Progenitor cell of endocrine pancreas (in vitro differentiated cells): Measurements from ENCODE around the gene HLA-DMA. TPM values are rescaled to one million over a fixed set of nuclear protein-coding genes. Genes with fewer than 3 reads are reported as not detected.
"Not testable (repeated sequence)": the region's sequence is repeated elsewhere in the genome, so short reads cannot be mapped to it uniquely, and the experiment has no call there.

ENCODE experiments used
- DNase-seq: peaks from one replicate; pipeline ENCODE4 v3.0.0; 2021; ENCODE audit warnings: low spot score; ENCODE audit not compliant: unreplicated experiment
- H3K27ac Mint-ChIP-seq: 2 replicates; pipeline ENCODE4 v1.8.0; 2021; ENCODE audit warnings: mild to moderate bottlenecking, moderate library complexity, mixed read lengths
- H3K27me3 Mint-ChIP-seq: 2 replicates; pipeline ENCODE4 v1.8.0; 2021; ENCODE audit warnings: mixed read lengths
- H3K36me3 Mint-ChIP-seq: 2 replicates; pipeline ENCODE4 v1.8.0; 2022; ENCODE audit warnings: mixed read lengths; ENCODE audit not compliant: insufficient read depth
- H3K4me1 Mint-ChIP-seq: 2 replicates; pipeline ENCODE4 v1.8.0; 2021; ENCODE audit warnings: low read depth, mixed read lengths
- H3K4me3 Mint-ChIP-seq: 2 replicates; pipeline ENCODE4 v1.8.0; 2021; ENCODE audit warnings: low read depth, mild to moderate bottlenecking, moderate library complexity, mixed read lengths
- H3K9me3 Mint-ChIP-seq: 2 replicates; pipeline ENCODE4 v1.8.0; 2021; ENCODE audit warnings: low read depth, mixed read lengths
- total RNA-seq: library from RNA; stranded (reverse); gene quantifications from 2 replicates; pipeline ENCODE4 v1.2.1, GENCODE V29; 2021
- TF ChIP-seq, protein P1 (sequence below): fragments of 200-600 bp; sonication (generic); IDR thresholded peaks from one replicate; pipeline ENCODE4 v1.5.0; 2021; ENCODE audit warnings: antibody characterized with exemption, mild to moderate bottlenecking; ENCODE audit not compliant: unreplicated experiment

The HLA-DMA gene
- total RNA-seq, 1 donor from 2014 or later = 3.4 TPM

DNA sequence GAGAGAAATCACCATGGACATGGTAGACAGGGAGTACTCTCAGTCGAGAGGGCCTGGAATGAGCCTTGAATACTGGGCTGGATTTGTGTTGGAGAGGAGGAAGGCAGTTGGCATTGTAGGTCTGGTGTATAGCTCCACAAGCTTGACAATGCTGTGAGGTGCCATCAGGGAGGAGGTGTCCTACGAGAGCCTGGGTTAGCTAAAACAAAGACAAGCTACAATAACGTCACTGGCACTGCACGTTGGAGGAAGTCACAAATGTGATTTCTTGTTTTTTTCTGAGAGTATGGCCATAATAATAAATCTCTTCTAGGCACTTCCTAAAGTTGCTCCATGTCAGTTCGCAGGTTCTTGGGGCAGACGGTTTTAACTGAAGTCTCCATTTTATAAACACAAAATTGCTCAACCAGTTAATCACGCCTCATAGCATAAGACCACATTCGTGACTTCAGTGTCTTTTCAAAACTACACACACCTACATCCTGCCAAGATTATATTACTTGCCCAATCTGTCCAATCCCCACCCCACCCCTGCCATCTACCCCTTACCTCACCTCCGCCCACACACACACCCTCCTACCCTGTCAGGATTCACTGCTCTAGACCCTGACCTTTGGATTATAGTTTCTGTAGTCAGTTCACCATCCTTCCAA lies 7.7 kb downstream of the HLA-DMA start:
- Mint-ChIP-seq H3K36me3 (no peaks in the 10 kb centered on the region), H3K9me3 (peaks cover 3% of the 10 kb centered on the region), H3K4me3 (no peak overlapping the region), H3K27me3 (peaks cover 27% of the 10 kb centered on the region), H3K4me1 (peaks cover 1% of the 10 kb centered on the region), H3K27ac (no peak overlapping the region)
- DNase-seq = no peak
- TF ChIP-seq, protein P1, sequence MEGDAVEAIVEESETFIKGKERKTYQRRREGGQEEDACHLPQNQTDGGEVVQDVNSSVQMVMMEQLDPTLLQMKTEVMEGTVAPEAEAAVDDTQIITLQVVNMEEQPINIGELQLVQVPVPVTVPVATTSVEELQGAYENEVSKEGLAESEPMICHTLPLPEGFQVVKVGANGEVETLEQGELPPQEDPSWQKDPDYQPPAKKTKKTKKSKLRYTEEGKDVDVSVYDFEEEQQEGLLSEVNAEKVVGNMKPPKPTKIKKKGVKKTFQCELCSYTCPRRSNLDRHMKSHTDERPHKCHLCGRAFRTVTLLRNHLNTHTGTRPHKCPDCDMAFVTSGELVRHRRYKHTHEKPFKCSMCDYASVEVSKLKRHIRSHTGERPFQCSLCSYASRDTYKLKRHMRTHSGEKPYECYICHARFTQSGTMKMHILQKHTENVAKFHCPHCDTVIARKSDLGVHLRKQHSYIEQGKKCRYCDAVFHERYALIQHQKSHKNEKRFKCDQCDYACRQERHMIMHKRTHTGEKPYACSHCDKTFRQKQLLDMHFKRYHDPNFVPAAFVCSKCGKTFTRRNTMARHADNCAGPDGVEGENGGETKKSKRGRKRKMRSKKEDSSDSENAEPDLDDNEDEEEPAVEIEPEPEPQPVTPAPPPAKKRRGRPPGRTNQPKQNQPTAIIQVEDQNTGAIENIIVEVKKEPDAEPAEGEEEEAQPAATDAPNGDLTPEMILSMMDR = no peak

DNA sequence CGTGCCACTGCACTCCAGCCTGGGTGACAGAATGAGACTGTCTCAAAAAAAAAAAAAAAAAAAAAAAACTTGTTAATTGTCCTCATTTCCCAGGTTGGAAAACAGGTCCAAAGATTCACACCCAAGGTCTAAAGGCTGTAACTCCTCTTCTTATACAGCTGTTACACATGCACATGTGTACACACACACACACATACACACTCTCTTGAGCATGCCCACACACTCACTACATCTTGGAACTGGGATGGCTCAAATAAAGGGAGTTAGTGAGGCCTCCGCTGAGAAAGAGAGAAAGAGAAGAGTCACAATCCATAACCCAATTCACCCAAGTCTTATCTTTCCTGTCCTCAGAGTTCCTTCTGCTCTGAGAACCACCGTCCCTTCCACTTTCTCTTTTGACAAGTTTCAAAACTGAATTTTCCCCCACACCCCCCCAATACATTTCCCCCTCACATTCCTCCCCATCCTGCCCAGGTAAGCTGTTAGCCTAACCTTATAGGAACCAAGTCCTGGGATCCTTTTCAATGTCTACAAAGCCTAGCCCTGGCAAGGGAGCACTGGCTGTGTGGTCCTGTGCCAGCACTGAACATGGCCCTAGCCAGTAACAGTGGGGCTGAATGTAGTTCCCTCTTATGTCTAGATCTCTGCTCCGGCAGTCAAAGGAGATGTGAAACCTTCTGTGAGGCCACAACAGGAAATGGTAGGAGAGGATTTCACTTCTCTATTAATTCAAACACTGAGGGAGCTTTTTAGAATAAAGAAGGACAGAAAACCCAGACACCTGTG lies 8.8 kb downstream of the HLA-DMA start:
- TF ChIP-seq, protein P1 = no peak
- H3K27ac Mint-ChIP-seq = no peak overlapping the region
- H3K4me3 Mint-ChIP-seq = no peak overlapping the region
- no peaks in the 10 kb centered on the region for H3K36me3 Mint-ChIP-seq
- H3K27me3 Mint-ChIP-seq = peaks cover 22% of the 10 kb centered on the region
- no peak for DNase-seq
- peaks cover 3% of the 10 kb centered on the region for H3K9me3 Mint-ChIP-seq
- peaks cover 1% of the 10 kb centered on the region for H3K4me1 Mint-ChIP-seq

DNA sequence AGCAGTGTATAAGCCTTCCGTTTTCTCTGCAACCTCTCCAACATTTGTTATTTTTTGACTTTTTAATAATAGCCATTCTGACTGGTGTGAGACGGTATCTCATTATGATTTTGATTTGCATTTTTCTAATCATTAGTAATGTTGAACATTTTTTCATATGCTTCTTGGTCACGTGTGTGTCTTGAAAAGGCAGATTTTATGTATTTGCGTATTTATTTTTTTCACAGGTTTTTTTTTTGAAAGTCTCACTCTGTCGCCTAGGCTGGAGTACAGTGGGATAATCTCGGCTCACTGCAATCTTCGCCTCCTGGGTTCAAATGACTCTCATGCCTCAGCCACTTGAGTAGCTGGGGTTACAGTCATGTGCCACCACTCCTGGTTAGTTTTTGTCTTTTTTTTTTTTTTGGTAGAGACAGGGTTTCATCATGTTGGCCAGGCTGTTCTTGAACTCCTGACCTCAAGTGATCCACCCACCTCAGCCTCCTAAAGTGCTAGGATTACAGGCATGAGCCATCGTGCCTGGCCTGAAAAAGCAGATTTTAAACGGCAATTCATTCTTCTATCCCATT lies 10.3 kb downstream of the HLA-DMA start:
- not testable (repeated sequence) for H3K36me3 Mint-ChIP-seq, H3K9me3 Mint-ChIP-seq, H3K4me3 Mint-ChIP-seq, DNase-seq, H3K4me1 Mint-ChIP-seq, H3K27ac Mint-ChIP-seq
- peaks cover 27% of the 10 kb centered on the region for H3K27me3 Mint-ChIP-seq

DNA sequence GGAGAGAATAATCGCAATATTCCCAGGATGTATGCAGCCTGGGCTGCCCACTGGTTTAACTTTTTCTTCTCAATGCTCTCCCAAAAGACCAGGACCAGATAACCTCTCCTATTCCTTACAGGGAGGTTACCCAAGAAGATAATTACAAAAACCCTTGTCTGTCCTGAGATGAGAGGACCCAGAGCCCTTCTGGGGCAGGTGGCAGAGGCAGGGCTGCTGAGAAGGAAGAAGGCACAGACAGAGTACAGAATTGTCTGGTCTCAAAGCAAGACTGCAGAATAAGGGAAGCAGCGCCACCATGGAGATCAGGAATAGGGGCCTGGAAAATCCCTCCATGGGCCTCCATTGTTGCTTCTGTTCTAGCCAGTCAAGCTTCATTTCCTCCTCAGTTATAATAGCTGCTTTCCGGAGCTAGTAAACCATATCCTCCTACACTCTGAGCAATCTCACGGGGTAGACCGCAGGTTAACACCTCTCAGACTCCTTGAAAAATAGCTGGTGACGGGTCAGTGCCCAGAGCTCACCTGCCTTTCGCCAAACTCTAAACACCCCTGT lies 11.6 kb downstream of the HLA-DMA start:
- H3K4me1 Mint-ChIP-seq = peaks cover 1% of the 10 kb centered on the region
- H3K27ac Mint-ChIP-seq = peak overlapping the region; percentile 65
- peaks cover 3% of the 10 kb centered on the region for H3K9me3 Mint-ChIP-seq
- TF ChIP-seq, protein P1 = no peak
- no peak overlapping the region for H3K4me3 Mint-ChIP-seq
- H3K36me3 Mint-ChIP-seq = no peaks in the 10 kb centered on the region
- peaks cover 34% of the 10 kb centered on the region for H3K27me3 Mint-ChIP-seq
- no peak for DNase-seq

DNA sequence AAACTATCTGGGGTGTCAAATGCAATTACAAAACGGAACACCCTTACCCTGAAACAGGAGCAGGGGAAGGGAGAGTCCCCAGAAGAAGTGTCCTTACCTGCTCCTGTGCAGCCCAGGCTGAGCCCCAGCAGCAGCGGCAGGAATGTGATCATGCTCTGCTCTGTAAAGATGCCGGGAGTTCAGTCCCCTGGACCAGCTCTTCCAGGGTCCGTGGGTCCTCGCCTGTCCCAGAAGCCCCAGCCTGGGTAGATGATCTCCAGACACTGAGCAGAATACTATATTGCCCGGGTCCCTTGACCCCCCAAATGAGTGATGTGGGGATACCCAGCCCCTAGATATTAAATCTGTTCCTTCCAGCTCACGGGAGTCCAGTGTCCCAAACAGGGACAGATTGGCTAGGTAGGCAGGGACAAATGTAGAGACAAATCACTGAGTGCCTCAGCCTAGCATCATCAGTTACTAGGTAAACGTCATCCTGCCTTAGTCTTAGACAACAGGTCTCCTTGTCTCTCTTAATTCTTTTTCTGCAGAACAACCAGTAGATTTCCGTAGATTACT lies 12.2 kb downstream of the HLA-DMA start, which contains the start of gene HLA-DMB:
Gene HLA-DMB (minus strand): TSS at position 373 of the 558 bp plus-strand sequence. CDS start 221 bp downstream, at position 152.
- Mint-ChIP-seq H3K36me3 (no peaks in the 10 kb centered on the region), H3K9me3 (peaks cover 3% of the 10 kb centered on the region), H3K27ac (peak within 1 kb of the TSS; percentile 65), H3K4me3 (peak within 1 kb of the TSS; percentile 60), H3K27me3 (peaks cover 39% of the 10 kb centered on the region), H3K4me1 (peaks cover 1% of the 10 kb centered on the region)
- DNase-seq = no peak
- TF ChIP-seq, protein P1 = no peak
